Kidney (tissue), 14 donors: ENCODE data around the gene SNAPIN. TPM values are rescaled to one million over a fixed set of nuclear protein-coding genes. Genes with fewer than 3 reads are reported as not detected.

ENCODE experiments used
- DNase-seq, 5 donors: peaks; one replicate each; pipeline ENCODE4 v3.0.0-alpha.2; 2013 to 2020
- FAIRE-seq: peaks from 2 replicates; lab custom pipeline; 2012; peaks lifted over from hg19 to GRCh38; lab: Jason Lieb, UNC
- H3K27ac ChIP-seq, 2 donors: one replicate each; pipeline ENCODE4 v1.7.0; 2013; ENCODE audit warnings: low read depth in 2 of 2, low read length in 2 of 2, inconsistent platforms in 1 of 2
- H3K27me3 ChIP-seq: one replicate; pipeline ENCODE4 v1.7.1; 2013; ENCODE audit warnings: low read length, inconsistent platforms; ENCODE audit not compliant: control insufficient read depth, insufficient read depth
- H3K36me3 ChIP-seq, 3 donors: one replicate each; pipeline versions ENCODE4 v1.7.0 to v1.7.1; 2013; ENCODE audit warnings: low read length in 3 of 3, control low read depth in 1 of 3, inconsistent platforms in 1 of 3; ENCODE audit not compliant: insufficient read depth in 3 of 3, control insufficient read depth in 2 of 3
- H3K4me1 ChIP-seq, 3 donors: one replicate each; pipeline versions ENCODE4 v1.7.0 to v1.7.1; 2013; ENCODE audit warnings: low read length in 3 of 3, inconsistent platforms in 1 of 3, low read depth in 1 of 3; ENCODE audit not compliant: control insufficient read depth in 2 of 3, insufficient read depth in 2 of 3
- H3K4me3 ChIP-seq, 3 donors: one replicate each; pipeline versions ENCODE4 v1.7.0 to v1.8.1; 2013; ENCODE audit warnings: low read length in 3 of 3, control low read depth in 1 of 3, inconsistent platforms in 1 of 3
- H3K9ac ChIP-seq, 3 donors: one replicate each; pipeline versions ENCODE4 v1.7.0 to v1.7.1; 2013; ENCODE audit warnings: low read length in 3 of 3, control low read depth in 1 of 3, inconsistent platforms in 1 of 3
- H3K9me3 ChIP-seq, 3 donors: one replicate each; pipeline versions ENCODE4 v1.7.0 to v1.7.1; 2013; ENCODE audit warnings: low read length in 3 of 3, control low read depth in 1 of 3, inconsistent platforms in 1 of 3; ENCODE audit not compliant: control insufficient read depth in 2 of 3, insufficient read depth in 1 of 3
- intact Hi-C: fragments of 100-400 bp; cut with DNase I; formaldehyde crosslinking; loops from one replicate; pipeline ENCODE4 v1.11.1; 2022
- polyA plus RNA-seq: library from polyadenylated mRNA; stranded (reverse); fragments of 350-450 nt; fragmentation: Illumina TruSeq; extraction: RNeasy Lipid Tissue Mini Kit (QIAGEN cat#74804); gene quantifications from one replicate; pipeline ENCODE4 v1.2.3, GENCODE V29; 2014; ENCODE audit warnings: low read depth, low replicate concordance; ENCODE audit not compliant: insufficient read depth
- total RNA-seq: library from RNA; stranded (reverse); fragmentation: NEBNext Ultra II Directional; extraction: Animal tissue kit (Norgen Biotek cat#: 25700); gene quantifications from one replicate; pipeline ENCODE4 v1.2.1, GENCODE V29; 2021
- TF ChIP-seq, protein P1 (sequence below): IDR thresholded peaks from 3 replicates; pipeline ENCODE4 v1.5.1; 2012; ENCODE audit warnings: mild to moderate bottlenecking, moderate library complexity, borderline replicate concordance; ENCODE audit not compliant: insufficient read depth; ENCODE audit errors: extremely low read depth
- donor health status: control.
- donor health status: control.
- donor health status: control.
- donor health status: control.
- donor health status: control.
- donor health status: DM: yes; HTN: yes; CAD: no.
- donor health status: Normal renal cell carcinoma (clear cell type).

Gene SNAPIN
- total and polyA plus RNA-seq, 2 donors from 2014 or later, result 46.2 to 59.8 TPM

DNA sequence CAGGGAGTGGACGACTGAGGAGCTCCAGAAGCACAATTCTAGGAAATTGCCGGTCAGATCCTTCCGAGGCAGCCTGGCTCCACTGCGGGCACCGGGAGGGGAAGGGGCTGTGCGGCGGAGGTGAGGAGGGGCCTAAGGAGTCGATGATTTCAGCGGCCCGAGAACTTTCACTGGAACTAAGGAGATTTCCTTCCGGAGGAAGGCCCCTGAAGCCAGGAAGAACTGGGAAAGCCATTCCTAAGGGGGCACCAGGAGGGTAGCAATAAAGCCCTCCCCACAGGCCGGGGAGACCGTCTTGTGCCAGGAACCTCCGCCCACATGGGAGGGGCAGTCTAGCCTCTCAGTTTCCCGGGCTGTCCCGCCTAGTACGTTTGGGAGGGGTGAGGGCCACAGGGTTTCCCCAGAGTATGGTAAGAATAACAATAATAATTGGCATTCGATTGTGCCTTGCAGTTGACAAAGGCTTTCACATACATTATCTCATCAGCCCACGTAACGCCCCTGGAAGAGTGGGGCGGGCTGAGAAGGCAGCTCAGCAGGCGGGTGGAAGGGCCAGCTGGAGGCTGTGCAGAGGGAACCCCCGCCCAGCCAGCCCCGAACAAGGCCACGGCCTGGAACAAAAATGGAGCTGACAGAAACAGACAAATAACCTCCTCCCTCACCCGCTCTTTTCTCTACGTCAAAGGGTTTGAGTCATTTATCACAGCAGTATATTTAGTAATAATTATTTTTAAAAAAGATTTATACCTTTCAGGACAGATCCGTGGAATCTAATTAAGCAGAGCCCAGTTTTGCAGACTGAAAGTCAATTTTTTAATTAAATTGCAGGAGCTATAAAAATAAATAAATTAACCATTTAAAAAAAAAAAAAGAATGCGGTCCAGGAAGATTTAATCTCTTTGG lies 39.8 kb downstream of the SNAPIN start:
- Histone ChIP-seq H3K9me3 (no peaks in the 10 kb centered on the region), H3K27ac (peak overlapping the region; percentile 93 to 94), H3K9ac (peak overlapping the region in 1 of 3 donors; percentile 46), H3K36me3 (no peaks in the 10 kb centered on the region), H3K27me3 (no peaks in the 10 kb centered on the region), H3K4me3 (peak overlapping the region in 1 of 3 donors; percentile 12), H3K4me1 (peaks cover 4 to 6% (median 5%) of the 10 kb centered on the region in 3 donors)
- TF ChIP-seq, protein P1, sequence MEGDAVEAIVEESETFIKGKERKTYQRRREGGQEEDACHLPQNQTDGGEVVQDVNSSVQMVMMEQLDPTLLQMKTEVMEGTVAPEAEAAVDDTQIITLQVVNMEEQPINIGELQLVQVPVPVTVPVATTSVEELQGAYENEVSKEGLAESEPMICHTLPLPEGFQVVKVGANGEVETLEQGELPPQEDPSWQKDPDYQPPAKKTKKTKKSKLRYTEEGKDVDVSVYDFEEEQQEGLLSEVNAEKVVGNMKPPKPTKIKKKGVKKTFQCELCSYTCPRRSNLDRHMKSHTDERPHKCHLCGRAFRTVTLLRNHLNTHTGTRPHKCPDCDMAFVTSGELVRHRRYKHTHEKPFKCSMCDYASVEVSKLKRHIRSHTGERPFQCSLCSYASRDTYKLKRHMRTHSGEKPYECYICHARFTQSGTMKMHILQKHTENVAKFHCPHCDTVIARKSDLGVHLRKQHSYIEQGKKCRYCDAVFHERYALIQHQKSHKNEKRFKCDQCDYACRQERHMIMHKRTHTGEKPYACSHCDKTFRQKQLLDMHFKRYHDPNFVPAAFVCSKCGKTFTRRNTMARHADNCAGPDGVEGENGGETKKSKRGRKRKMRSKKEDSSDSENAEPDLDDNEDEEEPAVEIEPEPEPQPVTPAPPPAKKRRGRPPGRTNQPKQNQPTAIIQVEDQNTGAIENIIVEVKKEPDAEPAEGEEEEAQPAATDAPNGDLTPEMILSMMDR, result no peak
- DNase-seq (peak; percentile 70 to 95 (median 82)), FAIRE-seq (no peak)
- intact Hi-C loops, result no loop called here

DNA sequence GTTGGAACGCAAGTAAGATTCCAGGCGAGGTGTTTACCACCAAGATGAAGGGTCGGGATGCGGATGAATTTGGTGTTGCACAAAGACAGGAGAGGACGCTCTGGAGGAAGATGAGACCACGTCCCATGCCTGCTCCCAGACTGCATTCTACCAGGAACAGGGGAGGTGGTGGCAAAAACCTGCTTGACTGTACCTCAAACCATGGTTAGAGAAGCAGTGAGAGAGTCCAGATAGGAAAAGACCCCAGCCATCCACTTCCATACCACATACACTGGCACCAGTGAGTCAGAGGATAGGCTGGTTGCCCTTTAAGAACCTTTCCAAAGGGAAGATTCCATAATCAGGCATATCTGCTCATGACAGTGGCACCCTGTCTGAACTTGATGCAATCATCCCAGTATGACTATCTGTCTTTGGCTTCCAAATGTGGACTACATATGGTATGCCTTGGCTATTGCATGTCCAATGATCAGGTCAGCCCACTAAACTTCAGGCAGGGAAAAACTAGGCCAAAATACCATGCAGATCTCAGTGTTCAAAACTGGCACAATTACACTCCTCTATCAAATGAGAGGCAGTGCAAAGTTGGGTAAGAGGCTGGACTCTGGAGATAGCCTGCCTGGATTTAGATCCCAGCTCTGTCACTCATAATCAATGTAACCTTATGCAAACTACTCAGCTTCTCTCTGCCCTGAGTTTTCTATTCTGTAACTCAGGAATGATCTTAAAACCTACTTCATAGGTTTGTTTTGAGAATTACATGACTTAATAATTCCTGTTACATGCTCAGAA lies 40.6 kb downstream of the SNAPIN start:
- no peaks in the 10 kb centered on the region for H3K9me3 ChIP-seq
- DNase-seq, result peak in 2 of 5 donors; percentile 9 to 54
- peaks cover 4 to 6% (median 5%) of the 10 kb centered on the region in 3 donors for H3K4me1 ChIP-seq
- H3K27ac ChIP-seq, result peak overlapping the region; percentile 68 to 78
- no peak for FAIRE-seq
- intact Hi-C loops, result no loop called here
- no peak overlapping the region for H3K4me3 ChIP-seq
- H3K27me3 ChIP-seq, result no peaks in the 10 kb centered on the region
- H3K36me3 ChIP-seq, result no peaks in the 10 kb centered on the region
- TF ChIP-seq, protein P1, result no peak
- peak overlapping the region in 1 of 3 donors; percentile 6 for H3K9ac ChIP-seq

DNA sequence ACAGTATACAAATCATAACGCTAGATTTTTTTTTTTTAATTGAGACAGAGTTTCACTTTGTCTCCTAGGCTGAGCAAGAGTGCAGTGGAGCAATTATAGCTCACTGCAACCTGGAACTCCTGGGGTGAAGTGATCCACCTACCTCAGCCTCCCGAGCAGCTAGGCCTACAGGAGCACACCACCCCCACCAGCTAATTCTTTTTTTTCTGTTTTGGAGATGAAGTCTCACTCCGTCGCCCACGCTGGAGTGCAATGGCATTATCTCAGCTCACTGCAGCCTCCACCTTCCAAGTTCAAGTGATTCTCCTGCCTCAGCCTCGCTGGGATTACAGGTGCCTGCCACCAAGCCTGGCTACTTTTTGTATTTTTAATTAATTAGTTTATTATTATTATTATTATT lies 41.3 kb downstream of the SNAPIN start:
- H3K9me3 ChIP-seq, result no peaks in the 10 kb centered on the region
- TF ChIP-seq, protein P1, result no peak
- no peak overlapping the region for H3K4me3 ChIP-seq
- H3K36me3 ChIP-seq, result no peaks in the 10 kb centered on the region
- H3K27me3 ChIP-seq, result no peaks in the 10 kb centered on the region
- DNase-seq (no peak), FAIRE-seq (no peak)
- intact Hi-C loops, result no loop called here
- H3K27ac ChIP-seq, result no peak overlapping the region
- no peak overlapping the region for H3K9ac ChIP-seq
- peaks cover 4 to 6% (median 5%) of the 10 kb centered on the region in 3 donors for H3K4me1 ChIP-seq
